H1 (cell line): ENCODE measurements around the gene IKBIP. TPM values are rescaled to one million over a fixed set of nuclear protein-coding genes. Genes with fewer than 3 reads are reported as not detected.

Experiments
- CTCF ChIA-PET: fragments of 300-600 bp; sonication (Branson Sonifier 250); formaldehyde crosslinking; loops from one replicate; lab custom pipeline; 2021; ENCODE audit not compliant: partially characterized antibody; lab: Charles Lee
- POLR2A ChIA-PET: fragments of 300-600 bp; sonication (Branson Sonifier 250); formaldehyde crosslinking; loops from one replicate; lab custom pipeline; 2021; ENCODE audit warnings: inconsistent platforms; ENCODE audit not compliant: partially characterized antibody; lab: Charles Lee
- DNase-seq, 2 experiments: peaks; one replicate each; pipeline versions ENCODE4 v3.0.0 to v3.0.0-alpha.2; 2010 to 2022; ENCODE audit warnings: low spot score in 2 of 2, low read depth in 1 of 2, mixed read lengths in 1 of 2
- FAIRE-seq: peaks from 2 replicates; lab custom pipeline; 2011; peaks lifted over from hg19 to GRCh38; lab: Jason Lieb, UNC
- H2AFZ ChIP-seq: 2 replicates; pipeline ENCODE4 v1.8.1; 2012; ENCODE audit warnings: low read length, inconsistent platforms
- H2AK5ac ChIP-seq: 2 replicates; pipeline ENCODE4 v1.6.1; 2013; ENCODE audit warnings: low read depth, low read length
- H2BK120ac ChIP-seq: replicated peaks from 2 replicates; pipeline ENCODE3; 2013; ENCODE audit warnings: low read depth, low read length, inconsistent platforms
- H2BK12ac ChIP-seq: 2 replicates; pipeline ENCODE4 v1.6.1; 2013; ENCODE audit warnings: low read depth, low read length
- H2BK15ac ChIP-seq: 2 replicates; pipeline ENCODE4 v1.6.1; 2013; ENCODE audit warnings: low read length
- H2BK20ac ChIP-seq: 2 replicates; pipeline ENCODE4 v1.6.1; 2013; ENCODE audit warnings: low read length
- H2BK5ac ChIP-seq: 2 replicates; pipeline ENCODE4 v1.6.1; 2013; ENCODE audit warnings: low read depth, low read length
- H3K14ac ChIP-seq: 2 replicates; pipeline ENCODE4 v1.6.1; 2013; ENCODE audit warnings: inconsistent platforms; ENCODE audit not compliant: insufficient read length
- H3K18ac ChIP-seq: 2 replicates; pipeline ENCODE4 v1.6.1; 2013; ENCODE audit warnings: low read length; ENCODE audit errors: extremely low read depth
- H3K23ac ChIP-seq: 2 replicates; pipeline ENCODE4 v1.6.1; 2013; ENCODE audit warnings: inconsistent platforms; ENCODE audit not compliant: insufficient read length
- H3K23me2 ChIP-seq: 2 replicates; pipeline ENCODE4 v1.6.1; 2013; ENCODE audit warnings: low read depth, low read length
- H3K27ac ChIP-seq: 2 replicates; pipeline ENCODE4 v1.6.1; 2011; ENCODE audit warnings: low read depth, low read length, inconsistent platforms
- H3K27me3 ChIP-seq, 4 experiments: replicated peaks in 1 of 4; 1 replicate in 1 of 4; 2 replicates in 3 of 4; pipeline versions ENCODE4 v1.6.1 to v1.8.1; 2011 to 2013; ENCODE audit warnings: low read length in 3 of 4, mild to moderate bottlenecking in 3 of 4, inconsistent platforms in 2 of 4, mixed read lengths in 2 of 4, moderate library complexity in 1 of 4; ENCODE audit not compliant: control insufficient read depth in 3 of 4, insufficient read depth in 3 of 4; ENCODE audit errors: extremely low read depth in 1 of 4
- H3K36me3 ChIP-seq, 4 experiments: 2 replicates each; pipeline versions ENCODE4 v1.6.1 to v1.8.1; 2011 to 2013; ENCODE audit warnings: mild to moderate bottlenecking in 4 of 4, low read length in 3 of 4, moderate library complexity in 2 of 4, control low read depth in 1 of 4, inconsistent platforms in 1 of 4; ENCODE audit not compliant: insufficient read depth in 4 of 4, control insufficient read depth in 2 of 4
- H3K4ac ChIP-seq: replicated peaks from 2 replicates; pipeline ENCODE3; 2013; ENCODE audit warnings: low read length, low read depth, mixed read lengths, inconsistent platforms; ENCODE audit not compliant: insufficient read length
- H3K4me1 ChIP-seq, 4 experiments: replicated peaks in 1 of 4; 1 replicate in 1 of 4; 2 replicates in 3 of 4; pipeline versions ENCODE4 v1.6.1 to v1.8.1; 2011 to 2013; ENCODE audit warnings: low read length in 3 of 4, inconsistent platforms in 2 of 4, mixed read lengths in 1 of 4; ENCODE audit not compliant: insufficient read depth in 4 of 4, control insufficient read depth in 3 of 4
- H3K4me2 ChIP-seq, 2 experiments: 2 replicates each; pipeline versions ENCODE4 v1.6.1 to v1.8.1; 2011 to 2013; ENCODE audit warnings: low read depth in 2 of 2, low read length in 2 of 2, control low read depth in 1 of 2, inconsistent platforms in 1 of 2, mild to moderate bottlenecking in 1 of 2; ENCODE audit not compliant: insufficient read depth in 1 of 2
- H3K4me3 ChIP-seq, 4 experiments: fragments of 200-600, 300-600 bp in 1 of 4; sonication (generic), shearing (Covaris generic), sonication (Bioruptor Twin) in 1 of 4; 2 replicates each; pipeline versions ENCODE4 v1.5.1 to v1.8.1; 2011 to 2016; ENCODE audit warnings: low read length in 4 of 4, low read depth in 3 of 4, control low read depth in 2 of 4, inconsistent platforms in 2 of 4, mild to moderate bottlenecking in 2 of 4, mixed read lengths in 1 of 4, moderate library complexity in 1 of 4; ENCODE audit not compliant: insufficient read depth in 2 of 4; ENCODE audit errors: extremely low read depth in 1 of 4
- H3K56ac ChIP-seq: replicated peaks from 2 replicates; pipeline ENCODE3; 2013; ENCODE audit warnings: low read depth, mild to moderate bottlenecking, mixed read lengths, low read length, inconsistent platforms; ENCODE audit not compliant: insufficient read length
- H3K79me1 ChIP-seq: 2 replicates; pipeline ENCODE4 v1.6.1; 2013; ENCODE audit warnings: low read depth, low read length, control low read depth
- H3K79me2 ChIP-seq, 2 experiments: 2 replicates each; pipeline versions ENCODE4 v1.6.1 to v1.8.1; 2012 to 2013; ENCODE audit warnings: low read length in 2 of 2, mild to moderate bottlenecking in 2 of 2, inconsistent platforms in 1 of 2; ENCODE audit not compliant: insufficient read depth in 2 of 2, control insufficient read depth in 1 of 2
- H3K9ac ChIP-seq, 4 experiments: replicated peaks in 1 of 4; 1 replicate in 1 of 4; 2 replicates in 3 of 4; pipeline versions ENCODE4 v1.6.1 to v1.8.1; 2011 to 2013; ENCODE audit warnings: low read depth in 3 of 4, low read length in 3 of 4, control low read depth in 2 of 4, mild to moderate bottlenecking in 2 of 4, moderate library complexity in 2 of 4, inconsistent platforms in 1 of 4; ENCODE audit errors: extremely low read depth in 1 of 4
- H3K9me3 ChIP-seq, 2 experiments: 2 replicates each; pipeline versions ENCODE4 v1.6.1 to v1.8.1; 2012 to 2013; ENCODE audit warnings: mild to moderate bottlenecking in 2 of 2, moderate library complexity in 2 of 2, control low read depth in 1 of 2, inconsistent platforms in 1 of 2, low read depth in 1 of 2, low read length in 1 of 2, mixed read lengths in 1 of 2; ENCODE audit not compliant: insufficient read depth in 2 of 2
- H4K20me1 ChIP-seq, 2 experiments: replicated peaks in 1 of 2; 2 replicates each; pipeline versions ENCODE3 to v1.8.1; 2011 to 2013; ENCODE audit warnings: inconsistent platforms in 2 of 2, low read length in 2 of 2, mild to moderate bottlenecking in 1 of 2; ENCODE audit not compliant: insufficient read depth in 2 of 2, control insufficient read depth in 1 of 2
- H4K5ac ChIP-seq: 2 replicates; pipeline ENCODE4 v1.6.1; 2013; ENCODE audit warnings: low read length, low read depth, mixed read lengths, inconsistent platforms; ENCODE audit not compliant: insufficient read length
- H4K8ac ChIP-seq: 2 replicates; pipeline ENCODE4 v1.8.0; 2013; ENCODE audit warnings: mild to moderate bottlenecking, moderate library complexity, low read length, inconsistent platforms; ENCODE audit not compliant: insufficient read depth; ENCODE audit errors: extremely low read depth
- H4K91ac ChIP-seq: replicated peaks from 2 replicates; pipeline ENCODE3; 2013; ENCODE audit warnings: low read length, mixed read lengths, inconsistent platforms; ENCODE audit not compliant: insufficient read length
- CBX8 ChIP-seq: fragments of 300-800, 300-1000 bp; sonication (generic); IDR thresholded peaks from 2 replicates; pipeline ENCODE4 v1.7.1; 2016; ENCODE audit warnings: low read depth, low read length, borderline replicate concordance
- E2F6 ChIP-seq: IDR thresholded peaks from 2 replicates; pipeline ENCODE4 v1.6.1; 2012; ENCODE audit warnings: inconsistent platforms
- EGR1 ChIP-seq: IDR thresholded peaks from 2 replicates; pipeline ENCODE4 v1.6.1; 2011; ENCODE audit warnings: low read depth, low read length, borderline replicate concordance
- FOSL1 ChIP-seq: IDR thresholded peaks from 2 replicates; pipeline ENCODE4 v1.6.1; 2011; ENCODE audit warnings: mild to moderate bottlenecking, low read depth, low read length, moderate library complexity; ENCODE audit not compliant: insufficient read depth
- HDAC6 ChIP-seq: IDR thresholded peaks from one replicate; pipeline ENCODE4 v1.7.1; 2012; ENCODE audit warnings: low read depth, mild to moderate bottlenecking, inconsistent platforms, low read length, moderate library complexity
- NRF1 ChIP-seq: IDR thresholded peaks from 2 replicates; pipeline ENCODE4 v1.6.1; 2011; ENCODE audit warnings: mild to moderate bottlenecking, low read depth, low read length, improper control_type of control experiment
- SP1 ChIP-seq: IDR thresholded peaks from 2 replicates; pipeline ENCODE4 v1.6.1; 2011; ENCODE audit warnings: low read depth, low read length
- SUZ12 ChIP-seq: fragments of 200-600 bp; sonication (generic); IDR thresholded peaks from 2 replicates; pipeline ENCODE4 v1.6.1; 2012; ENCODE audit warnings: mild to moderate bottlenecking, inconsistent platforms, low read length, moderate library complexity, mixed read lengths
- TCF12 ChIP-seq: IDR thresholded peaks from 2 replicates; pipeline ENCODE4 v1.6.1; 2011; ENCODE audit warnings: low read depth, mild to moderate bottlenecking, low read length
- USF2 ChIP-seq: IDR thresholded peaks from 2 replicates; pipeline ENCODE4 v1.6.1; 2011; ENCODE audit warnings: low read length, improper control_type of control experiment
- YY1 ChIP-seq: IDR thresholded peaks from 2 replicates; pipeline ENCODE4 v1.6.1; 2011; ENCODE audit warnings: low read depth, mild to moderate bottlenecking, low read length
- polyA plus RNA-seq, 7 experiments: library from polyadenylated mRNA; depleted of rRNA in 3 of 7; stranded (reverse) in 5 of 7; unstranded in 2 of 7; fragments of >200 nt in 5 of 7; fragments of 200-250 nt in 2 of 7; gene quantifications; 1 replicate in 5 of 7; 2 replicates in 1 of 7; 4 replicates in 1 of 7; pipeline versions ENCODE4 v1.2.1 to v1.2.3, GENCODE V29; 2011 to 2013; ENCODE audit warnings: missing spikeins in 2 of 7, mixed read lengths in 2 of 7
- total RNA-seq: library from RNA; stranded (reverse); fragmentation: NEBNext Ultra II Directional; extraction: Animal tissue kit (Norgen Biotek cat#: 25700); gene quantifications from 2 replicates; pipeline ENCODE4 v1.2.1, GENCODE V29; 2021

The IKBIP gene
- total and polyA plus RNA-seq, 2 of the 8 experiments (the other 6 are each of a cell fraction or from before 2014, with no cell fraction given): 2.7 to 12.4 TPM

GRCh38 chr12:98674841-98675240 is 30.3 kb upstream of the IKBIP start:
- peaks cover 0 to 3% (median 0%) of the 10 kb centered on the region in 4 experiments; a peak in 3 of 8 replicates for H3K36me3 ChIP-seq
- FAIRE-seq (no peak), DNase-seq (no peak)
- no peak for TF ChIP-seq SUZ12
- no peak for TF ChIP-seq CBX8
- no peak for TF ChIP-seq NRF1
- no peak for TF ChIP-seq EGR1
- no peak for TF ChIP-seq SP1
- TF ChIP-seq FOSL1: no peak
- TF ChIP-seq USF2: no peak
- TF ChIP-seq E2F6: no peak
- no peak for TF ChIP-seq TCF12
- TF ChIP-seq YY1: no peak
- TF ChIP-seq HDAC6: no peak

More at GRCh38 chr12:98674841-98675240, 30.3 kb upstream of the IKBIP start:
- H2BK5ac ChIP-seq: no peak overlapping the region
- no peaks in the 10 kb centered on the region for H3K4me1 ChIP-seq
- H3K27me3 ChIP-seq: no peaks in the 10 kb centered on the region
- no peak overlapping the region for H2AFZ ChIP-seq
- no peaks in the 10 kb centered on the region for H3K9me3 ChIP-seq
- no peak overlapping the region for H2BK12ac ChIP-seq
- H4K5ac ChIP-seq: no peak overlapping the region
- no peak overlapping the region for H3K18ac ChIP-seq
- no peak overlapping the region for H3K27ac ChIP-seq
- no peak overlapping the region for H4K91ac ChIP-seq
- H3K79me1 ChIP-seq: no peaks in the 10 kb centered on the region
- no peak overlapping the region for H3K14ac ChIP-seq
- no peak overlapping the region for H2BK15ac ChIP-seq
- no peaks in the 10 kb centered on the region for H4K20me1 ChIP-seq
- CTCF ChIA-PET: interaction anchor here (0.7 to 1.1 kb wide), 2 partner anchors 21 to 292 kb away, joined by 3 read pairs; no protein-coding TSS in a partner anchor
- no peak overlapping the region for H2BK20ac ChIP-seq
- no peak overlapping the region for H3K4ac ChIP-seq
- no peak overlapping the region for H2AK5ac ChIP-seq
- POLR2A ChIA-PET: interaction anchor here (0.6 kb wide), 1 partner anchor 15 kb away, joined by 3 read pairs; no protein-coding TSS in a partner anchor
- no peak overlapping the region for H3K4me3 ChIP-seq
- no peak overlapping the region for H3K9ac ChIP-seq
- no peaks in the 10 kb centered on the region for H3K23me2 ChIP-seq
- H4K8ac ChIP-seq: no peak overlapping the region
- H3K79me2 ChIP-seq: no peaks in the 10 kb centered on the region
- no peak overlapping the region for H3K56ac ChIP-seq
- H2BK120ac ChIP-seq: no peak overlapping the region
- no peak overlapping the region for H3K23ac ChIP-seq
- H3K4me2 ChIP-seq: no peak overlapping the region
